HG03457 (cell line): Measurements from ENCODE around the gene STAMBP.
"Not testable (repeated sequence)": the region's sequence is repeated elsewhere in the genome, so short reads cannot be mapped to it uniquely, and the experiment has no call there.

Source experiments
- ATAC-seq: cut with Tn5 transposase; IDR thresholded peaks from one replicate; pipeline ENCODE4 v1.9.1; 2021; ENCODE audit warnings: moderate number of reproducible peaks; ENCODE audit not compliant: unreplicated experiment

STAMBP gene

GRCh38 chr2:73885406-73885805 is 56.6 kb downstream of the STAMBP start:
- ATAC-seq: no peak

DNA sequence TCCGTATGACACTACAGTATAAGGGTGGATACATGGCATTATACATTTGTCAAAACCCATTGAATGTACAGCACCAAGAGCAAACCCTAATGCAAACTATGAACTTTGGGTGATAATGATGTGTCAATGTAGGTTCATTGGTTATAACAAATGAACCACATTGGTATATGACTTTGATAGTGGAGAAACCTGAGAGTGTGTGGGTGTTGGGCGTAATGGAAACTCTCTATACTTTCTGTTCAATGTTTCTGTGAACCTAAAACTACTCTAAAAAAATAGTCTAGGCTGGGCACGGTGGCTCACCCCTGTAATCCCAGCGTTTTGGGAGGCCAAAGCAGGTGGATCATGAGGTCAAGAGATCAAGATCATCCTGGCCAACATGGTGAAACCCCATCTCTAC is 57.6 kb downstream of the STAMBP start:
- no peak for ATAC-seq

DNA sequence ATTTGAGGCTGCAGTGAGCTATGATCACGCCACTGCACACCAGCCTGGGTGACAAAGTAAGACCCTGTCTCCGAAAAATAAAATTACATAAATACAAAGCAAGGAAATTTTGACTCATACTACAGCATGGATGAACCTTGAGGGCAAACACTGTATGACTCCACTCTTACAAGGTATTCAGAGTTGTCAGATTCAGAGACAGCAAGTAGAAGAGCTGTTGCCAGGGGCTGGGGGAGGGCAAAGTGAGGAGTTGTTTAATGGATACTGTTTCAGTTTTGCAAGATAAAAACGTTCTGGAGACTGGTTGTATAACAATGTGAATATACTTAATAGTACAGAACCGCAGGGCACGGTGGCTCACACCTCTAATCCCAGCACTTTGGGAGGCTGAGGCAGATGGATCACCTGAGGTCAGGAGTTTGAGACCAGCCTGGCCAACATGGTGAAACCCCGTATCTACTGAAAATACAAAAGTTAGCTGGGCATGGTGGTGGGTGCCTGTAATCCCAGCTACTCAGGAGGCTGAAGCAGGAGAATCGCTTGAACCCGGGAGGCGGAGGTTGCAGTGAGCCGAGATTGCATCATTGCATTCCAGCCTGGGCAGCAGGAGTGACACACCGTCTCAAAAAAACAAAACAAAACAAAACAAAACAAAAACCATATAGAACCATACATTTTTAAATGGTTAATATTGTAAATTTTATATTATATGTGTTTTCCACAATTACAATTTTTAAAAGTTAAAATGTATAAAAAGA is 59.0 kb downstream of the STAMBP start:
- not testable (repeated sequence) for ATAC-seq

DNA sequence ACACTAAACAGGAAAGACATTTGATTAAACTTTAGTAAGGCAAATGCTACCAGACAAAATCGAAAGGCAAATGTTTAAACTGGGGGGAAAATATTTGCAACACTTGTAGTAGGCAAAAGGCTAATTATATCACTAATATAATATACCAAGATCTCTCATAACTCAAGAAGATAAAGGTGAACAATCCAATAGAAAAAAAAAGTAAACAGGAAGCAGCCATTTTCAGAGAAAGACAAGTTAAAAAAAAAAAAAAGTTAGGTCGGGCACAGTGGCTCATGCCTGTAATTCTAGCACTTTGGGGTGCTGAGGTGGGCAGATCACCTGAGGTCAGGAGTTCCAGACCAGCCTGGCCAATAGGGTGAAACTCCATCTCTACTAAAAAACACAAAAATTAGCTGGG is 59.6 kb downstream of the STAMBP start:
- ATAC-seq: no peak

GRCh38 chr2:73889206-73889605 is 60.4 kb downstream of the STAMBP start:
- ATAC-seq: no peak

- no peak for ATAC-seq
Observed at GRCh38 chr2:73890301-73891092, 61.7 kb downstream of the STAMBP start.

GRCh38 chr2:73891276-73891901 is 62.6 kb downstream of the STAMBP start:
- ATAC-seq: no peak

DNA sequence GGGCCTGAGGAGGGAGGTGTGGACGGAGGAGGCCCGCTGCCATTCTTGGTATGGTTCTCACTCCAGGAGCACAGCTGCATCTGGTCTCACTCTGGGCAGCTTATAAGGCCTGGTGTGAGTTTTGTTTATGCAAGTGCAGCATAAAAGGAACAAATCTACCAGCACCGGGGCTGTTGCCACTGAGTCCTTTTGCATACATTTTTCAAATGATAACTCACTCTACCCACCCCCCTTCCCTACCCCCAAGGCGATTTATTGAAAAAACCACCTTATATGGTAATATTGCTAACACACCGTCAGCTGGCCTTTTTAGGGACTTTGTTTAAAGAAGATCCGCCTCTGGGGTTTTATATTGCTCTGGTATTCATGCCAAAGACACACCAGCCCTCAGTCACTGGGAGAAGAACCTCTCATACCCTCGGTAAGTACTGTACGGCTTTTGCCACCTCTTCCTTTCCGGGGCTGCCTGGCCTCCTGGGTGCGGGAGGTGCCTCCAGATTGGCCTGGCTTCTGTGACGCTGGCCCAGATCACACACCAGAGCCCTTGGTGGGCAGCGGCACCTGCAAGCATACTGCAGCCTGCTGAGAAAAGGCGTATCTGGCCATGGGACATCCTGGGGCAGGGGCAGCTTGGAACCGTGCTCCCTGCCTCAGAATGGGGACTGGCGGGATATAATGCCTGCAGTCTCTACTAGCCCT is 64.0 kb downstream of the STAMBP start, which contains the start of gene ACTG2:
TSS of gene ACTG2 (plus strand) at position 378 of the 699 bp plus-strand sequence. CDS start 8,304 bp downstream, outside the sequence.
- no peak for ATAC-seq

DNA sequence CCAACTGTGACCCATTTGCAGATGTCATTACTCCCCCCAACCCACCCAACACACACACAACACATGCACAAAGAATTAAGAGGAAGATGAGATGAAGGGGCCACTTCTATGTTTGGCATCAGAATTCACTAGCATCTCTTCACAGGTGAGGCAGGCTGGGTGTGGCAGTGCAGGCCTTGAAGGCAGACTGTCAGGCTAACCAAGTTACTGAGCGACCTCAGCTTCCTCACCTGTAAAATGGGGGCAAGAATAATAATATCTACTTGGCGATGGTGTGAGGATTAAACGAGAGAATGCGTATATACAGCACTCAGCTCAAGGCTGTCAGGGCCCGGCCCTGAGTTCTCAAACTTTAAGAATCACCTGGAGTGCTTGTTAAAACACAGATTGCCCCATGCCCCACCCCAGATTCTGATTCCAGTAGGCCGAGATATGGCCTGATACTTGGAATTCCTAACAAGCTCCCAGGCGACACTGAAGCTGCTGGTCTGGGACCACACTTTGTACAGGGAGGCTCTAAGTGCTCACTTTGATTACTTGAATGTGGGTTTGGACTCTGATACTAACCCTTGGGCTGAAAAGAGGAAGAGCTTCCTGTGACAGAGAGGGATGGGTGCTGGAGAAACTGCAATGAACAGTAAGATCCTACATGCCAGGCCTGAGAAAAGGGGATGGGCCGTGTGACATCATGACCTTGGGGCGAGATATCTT is 65.2 kb downstream of the STAMBP start:
- ATAC-seq: no peak

DNA sequence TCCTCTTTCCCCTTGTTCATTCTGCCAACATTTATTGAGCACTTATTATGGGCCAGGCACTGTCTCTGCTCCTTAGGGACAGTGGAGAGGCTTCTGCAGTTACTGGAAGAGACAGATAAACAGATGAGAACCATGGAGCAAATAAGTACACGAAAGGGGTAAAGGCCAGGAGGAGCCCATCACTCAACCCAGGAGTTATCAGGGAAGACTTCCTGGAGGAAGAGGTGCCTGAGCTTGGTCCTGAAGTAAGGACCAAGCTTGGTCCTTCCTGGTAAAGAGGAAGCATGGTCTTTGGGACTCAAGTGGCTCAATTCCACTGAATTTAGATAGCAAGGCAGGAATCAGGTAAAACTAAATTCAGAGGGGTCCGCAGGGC is 65.7 kb downstream of the STAMBP start:
- no peak for ATAC-seq

- no peak for ATAC-seq
Observed at GRCh38 chr2:73894877-73895276, 66.1 kb downstream of the STAMBP start.

DNA sequence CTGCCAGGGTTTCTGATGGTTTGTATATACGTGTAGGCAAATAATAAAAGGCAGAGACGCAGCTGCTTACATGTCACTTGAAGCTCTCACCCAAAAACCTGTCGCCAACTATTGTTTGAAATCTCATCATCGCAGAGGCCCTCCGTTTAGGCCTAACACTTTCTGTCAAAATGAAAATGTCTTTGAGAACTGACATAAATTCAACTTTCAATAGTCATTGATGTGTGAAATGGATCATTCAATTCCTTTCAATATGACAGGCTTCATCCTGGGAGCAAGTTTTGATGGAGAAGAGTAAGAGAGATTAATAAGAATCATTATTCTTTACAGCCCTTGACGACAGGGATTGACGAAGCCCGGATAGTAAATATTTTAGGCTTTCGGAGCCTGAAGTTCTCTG is 66.7 kb downstream of the STAMBP start:
- ATAC-seq: no peak

GRCh38 chr2:73896362-73897239 is 67.8 kb downstream of the STAMBP start:
- no peak for ATAC-seq

GRCh38 chr2:73897240-73897583 is 68.5 kb downstream of the STAMBP start:
- no peak for ATAC-seq

GRCh38 chr2:73897934-73898333 is 69.2 kb downstream of the STAMBP start:
- ATAC-seq: no peak

DNA sequence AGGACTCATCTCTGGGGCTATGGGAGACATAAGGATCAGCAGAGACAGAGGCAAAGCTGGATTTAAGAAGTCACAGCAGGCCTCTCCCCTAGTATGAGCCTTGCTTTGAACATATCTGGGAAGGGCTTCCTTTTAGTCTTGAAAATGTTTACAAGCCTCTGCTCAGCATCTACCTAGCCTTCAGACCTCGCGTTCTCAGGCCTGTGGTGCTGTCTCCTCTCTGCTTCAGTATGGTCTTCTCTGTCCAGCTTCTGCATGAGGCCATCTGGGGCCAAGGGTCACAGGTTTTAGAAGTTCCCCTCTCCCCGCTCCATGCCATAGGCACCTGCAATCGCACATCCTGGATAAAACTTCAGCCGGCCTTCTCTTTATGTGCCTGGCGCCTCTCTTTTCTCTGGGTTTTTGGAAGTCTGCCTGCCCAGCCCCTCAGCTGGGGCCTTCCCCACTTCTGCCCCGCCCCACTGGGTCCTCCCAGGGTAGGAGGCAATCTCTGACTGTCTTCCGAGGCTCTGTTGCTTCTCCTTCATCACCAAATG is 71.1 kb downstream of the STAMBP start:
- no peak for ATAC-seq

GRCh38 chr2:73901143-73901542 is 72.4 kb downstream of the STAMBP start:
- no peak for ATAC-seq

DNA sequence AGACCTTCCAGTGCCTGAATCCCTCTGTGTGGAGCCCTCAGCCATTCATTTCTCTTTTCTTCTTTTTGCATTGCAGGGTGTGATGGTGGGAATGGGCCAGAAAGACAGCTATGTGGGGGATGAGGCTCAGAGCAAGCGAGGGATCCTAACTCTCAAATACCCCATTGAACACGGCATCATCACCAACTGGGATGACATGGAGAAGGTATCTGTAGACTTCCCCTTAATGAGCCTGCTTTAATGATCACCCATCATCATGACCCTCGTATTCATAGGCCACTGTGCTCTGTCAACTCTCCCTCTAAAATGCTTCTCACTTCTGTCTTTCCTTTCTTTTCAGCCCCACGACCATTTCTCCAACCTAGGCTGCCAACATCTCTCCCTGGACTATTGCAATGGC is 73.5 kb downstream of the STAMBP start:
- ATAC-seq: no peak

DNA sequence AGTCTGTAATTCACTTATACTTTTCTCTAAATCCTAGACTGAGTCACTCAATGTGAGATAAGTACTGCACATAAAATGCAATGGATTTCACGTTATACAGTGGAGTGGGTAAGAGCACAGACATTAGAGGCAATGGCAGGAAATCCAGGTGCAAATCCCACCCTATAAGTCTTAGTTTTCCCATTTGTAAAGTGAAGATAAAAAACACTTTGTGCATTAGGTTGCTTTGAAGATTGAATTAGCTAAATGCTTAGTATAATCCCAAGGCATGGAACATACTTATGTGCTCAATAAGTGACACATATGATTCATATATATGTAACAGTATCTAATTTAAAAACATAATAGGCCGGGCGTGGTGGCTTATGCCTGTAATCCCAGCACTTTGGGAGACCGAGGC is 74.6 kb downstream of the STAMBP start:
- ATAC-seq: no peak
